Keratinocyte (primary cell): Measurements from ENCODE around the gene IRF1. TPM values are rescaled to one million over a fixed set of nuclear protein-coding genes. Genes with fewer than 3 reads are reported as not detected.

Experiments used
- DNase-seq: peaks from one replicate; pipeline ENCODE4 v3.0.0-alpha.2; 2011; ENCODE audit warnings: low read depth, missing footprints, low spot score
- FAIRE-seq: peaks from 2 replicates; lab custom pipeline; 2011; peaks lifted over from hg19 to GRCh38; lab: Jason Lieb, UNC
- H2AFZ ChIP-seq: 2 replicates; pipeline ENCODE4 v1.6.0; 2012; ENCODE audit warnings: low read length, control low read depth, inconsistent platforms; ENCODE audit not compliant: control insufficient read depth
- H3K27ac ChIP-seq: 2 replicates; pipeline ENCODE4 v1.5.1; 2011; ENCODE audit warnings: low read length; ENCODE audit not compliant: control insufficient read depth, insufficient read depth
- H3K27me3 ChIP-seq: 3 replicates; pipeline ENCODE4 v1.6.0; 2011; ENCODE audit warnings: low read length; ENCODE audit not compliant: control insufficient read depth, insufficient read depth; ENCODE audit errors: extremely low read depth
- H3K36me3 ChIP-seq, 2 experiments: 2 replicates in 1 of 2; 3 replicates in 1 of 2; pipeline ENCODE4 v1.5.1; 2011; ENCODE audit warnings: low read length in 2 of 2, mild to moderate bottlenecking in 1 of 2; ENCODE audit not compliant: control insufficient read depth in 2 of 2, insufficient read depth in 2 of 2; ENCODE audit errors: extremely low read depth in 1 of 2
- H3K4me1 ChIP-seq: 3 replicates; pipeline ENCODE4 v1.5.1; 2011; ENCODE audit warnings: low read length; ENCODE audit not compliant: control insufficient read depth, insufficient read depth; ENCODE audit errors: extremely low read depth
- H3K4me2 ChIP-seq: 3 replicates; pipeline ENCODE4 v1.6.0; 2011; ENCODE audit warnings: low read depth, low read length; ENCODE audit not compliant: control insufficient read depth, insufficient read depth; ENCODE audit errors: extremely low read depth
- H3K4me3 ChIP-seq, 3 experiments: fragments of 200-600 bp in 1 of 3; sonication (generic) in 1 of 3; 2 replicates in 2 of 3; 3 replicates in 1 of 3; pipeline ENCODE4 v1.5.1; 2011 to 2016; ENCODE audit warnings: low read length in 3 of 3, mild to moderate bottlenecking in 3 of 3, control low read depth in 2 of 3, inconsistent platforms in 1 of 3, low read depth in 1 of 3, mixed read lengths in 1 of 3, mixed run types in 1 of 3, moderate library complexity in 1 of 3; ENCODE audit not compliant: control insufficient read depth in 2 of 3, insufficient read depth in 2 of 3; ENCODE audit errors: extremely low read depth in 1 of 3
- H3K79me2 ChIP-seq: 2 replicates; pipeline ENCODE4 v1.6.0; 2012; ENCODE audit warnings: low read length; ENCODE audit not compliant: control insufficient read depth, insufficient read depth
- H3K9ac ChIP-seq: 3 replicates; pipeline ENCODE4 v1.6.0; 2011; ENCODE audit warnings: low read length; ENCODE audit not compliant: control insufficient read depth, insufficient read depth; ENCODE audit errors: extremely low read depth
- H3K9me1 ChIP-seq: 3 replicates; pipeline ENCODE4 v1.6.0; 2011; ENCODE audit warnings: low read length; ENCODE audit not compliant: control insufficient read depth, insufficient read depth; ENCODE audit errors: extremely low read depth
- H3K9me3 ChIP-seq: 2 replicates; pipeline ENCODE4 v1.5.1; 2012; ENCODE audit warnings: low read depth, low read length; ENCODE audit not compliant: control insufficient read depth
- H4K20me1 ChIP-seq: 3 replicates; pipeline ENCODE4 v1.6.0; 2011; ENCODE audit warnings: low read length; ENCODE audit not compliant: control insufficient read depth, insufficient read depth; ENCODE audit errors: extremely low read depth
- EZH2 ChIP-seq: IDR thresholded peaks from one replicate; pipeline ENCODE4 v1.6.1; 2012; ENCODE audit warnings: inconsistent platforms, mild to moderate bottlenecking, low read length, moderate library complexity
- dilution Hi-C: fragments of 300-500 bp; cut with MboI; formaldehyde crosslinking; loops from one replicate; pipeline ENCODE4 v1.7.0; 2020; ENCODE audit warnings: low sequenced_read_pairs; ENCODE audit not compliant: extremely low pct_ligation_motif_present
- polyA plus RNA-seq, 5 experiments: library from polyadenylated mRNA; depleted of rRNA in 3 of 5; stranded (reverse) in 3 of 5; stranded (forward) in 1 of 5; unstranded in 1 of 5; fragments of >200 nt; gene quantifications; 1 replicate in 1 of 5; 2 replicates in 3 of 5; 3 replicates in 1 of 5; pipeline versions ENCODE4 v1.2.1 to v1.2.3, GENCODE V29; 2011 to 2012; ENCODE audit warnings: missing spikeins in 2 of 5, low read depth in 1 of 5, low replicate concordance in 1 of 5
- TF ChIP-seq, protein P1 (sequence below), 3 experiments: IDR thresholded peaks in 1 of 3; conservative IDR thresholded peaks in 1 of 3; optimal IDR thresholded peaks in 1 of 3; 2 replicates in 2 of 3; 3 replicates in 1 of 3; pipeline versions ENCODE3 to v1.5.1; 2011; ENCODE audit warnings: low read length in 3 of 3, mild to moderate bottlenecking in 3 of 3, moderate library complexity in 2 of 3, control low read depth in 1 of 3, inconsistent platforms in 1 of 3; ENCODE audit not compliant: insufficient read depth in 2 of 3; ENCODE audit errors: extremely low read depth in 1 of 3

The IRF1 gene
- polyA plus RNA-seq, 1 donor (not counting 4 experiments of a cell fraction or from before 2014, with no cell fraction given) = 6.2 TPM

DNA sequence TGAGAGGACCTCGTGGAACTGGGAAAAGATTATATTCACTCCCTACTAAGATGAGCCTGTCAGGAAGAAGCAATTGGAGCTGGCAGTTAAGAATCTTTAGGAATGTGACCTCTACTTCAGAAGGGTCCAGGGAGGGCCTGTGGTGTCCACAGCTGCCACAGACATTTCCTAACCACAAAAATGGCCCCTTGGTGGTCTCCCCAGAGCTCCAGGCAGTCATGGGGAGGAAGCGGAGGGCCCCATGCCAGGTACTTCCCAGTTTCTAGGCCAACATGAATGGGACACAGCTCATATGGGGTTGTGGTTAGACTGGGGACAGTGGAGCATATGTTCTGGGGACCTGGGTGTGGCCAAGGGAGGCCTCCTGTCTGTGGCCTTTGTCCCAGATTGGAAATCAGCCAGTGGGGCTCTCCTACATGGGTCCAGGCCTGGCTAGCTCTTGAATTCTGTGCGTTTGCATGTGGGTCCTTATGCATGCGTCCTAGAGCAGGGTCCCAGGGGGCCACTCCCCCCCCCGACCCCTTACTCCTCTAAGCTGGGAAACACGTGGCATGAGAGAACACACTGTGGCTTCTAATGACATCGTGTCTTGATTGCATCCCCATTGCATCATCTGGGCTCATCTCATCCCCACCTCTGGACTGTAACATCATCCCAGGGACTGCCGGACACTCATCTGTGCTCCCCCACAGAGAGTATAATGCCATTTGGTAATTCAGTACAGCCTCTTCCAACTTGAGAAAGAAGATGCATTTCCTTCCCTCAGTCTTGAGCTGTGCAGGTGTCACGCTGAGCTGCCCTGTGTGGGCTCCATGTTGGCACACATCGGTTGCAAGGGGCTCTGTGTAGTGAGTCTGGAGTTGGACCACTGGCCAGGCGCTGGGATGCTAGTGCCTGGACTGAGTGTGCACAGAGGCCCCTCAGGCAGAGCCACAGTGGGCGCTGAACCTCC is 31.3 kb downstream of the IRF1 start:
- FAIRE-seq = no peak
- DNase-seq = no peak

DNA sequence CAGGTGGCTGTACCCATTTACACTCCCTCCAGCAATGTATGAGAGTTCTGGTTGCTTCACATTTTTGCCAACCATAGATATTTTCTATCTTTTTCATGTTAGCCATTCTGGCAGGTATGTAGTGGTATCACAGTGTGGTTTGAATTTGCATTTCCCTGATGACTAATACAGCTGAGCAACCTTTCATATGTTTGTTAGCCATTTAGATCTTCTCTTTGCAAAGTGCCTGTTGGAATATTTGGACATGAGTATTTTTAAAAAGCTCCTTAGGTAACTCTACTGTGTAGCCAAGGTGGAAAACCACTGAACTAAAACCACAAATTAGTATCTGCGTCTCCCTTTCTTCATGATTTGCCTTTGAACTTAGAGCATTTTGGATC is 31.9 kb downstream of the IRF1 start:
- FAIRE-seq = peak; percentile 78
- peaks cover 40% of the 10 kb centered on the region for H3K4me1 ChIP-seq
- no peak overlapping the region for H3K4me3 ChIP-seq
- H3K27ac ChIP-seq = peak overlapping the region; percentile 65
- TF ChIP-seq, protein P1, sequence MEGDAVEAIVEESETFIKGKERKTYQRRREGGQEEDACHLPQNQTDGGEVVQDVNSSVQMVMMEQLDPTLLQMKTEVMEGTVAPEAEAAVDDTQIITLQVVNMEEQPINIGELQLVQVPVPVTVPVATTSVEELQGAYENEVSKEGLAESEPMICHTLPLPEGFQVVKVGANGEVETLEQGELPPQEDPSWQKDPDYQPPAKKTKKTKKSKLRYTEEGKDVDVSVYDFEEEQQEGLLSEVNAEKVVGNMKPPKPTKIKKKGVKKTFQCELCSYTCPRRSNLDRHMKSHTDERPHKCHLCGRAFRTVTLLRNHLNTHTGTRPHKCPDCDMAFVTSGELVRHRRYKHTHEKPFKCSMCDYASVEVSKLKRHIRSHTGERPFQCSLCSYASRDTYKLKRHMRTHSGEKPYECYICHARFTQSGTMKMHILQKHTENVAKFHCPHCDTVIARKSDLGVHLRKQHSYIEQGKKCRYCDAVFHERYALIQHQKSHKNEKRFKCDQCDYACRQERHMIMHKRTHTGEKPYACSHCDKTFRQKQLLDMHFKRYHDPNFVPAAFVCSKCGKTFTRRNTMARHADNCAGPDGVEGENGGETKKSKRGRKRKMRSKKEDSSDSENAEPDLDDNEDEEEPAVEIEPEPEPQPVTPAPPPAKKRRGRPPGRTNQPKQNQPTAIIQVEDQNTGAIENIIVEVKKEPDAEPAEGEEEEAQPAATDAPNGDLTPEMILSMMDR (optimal IDR thresholded peaks at IDR 0.05 in 1 of 3, IDR thresholded peaks at IDR 0.05 in 1 of 3, conservative IDR thresholded peaks at IDR 0.05 in 1 of 3; ENCODE audit: extremely low read depth in 1 of 3, insufficient read depth in 2 of 3, low read length in 3 of 3) = no peak
- no peak overlapping the region for H2AFZ ChIP-seq
- H3K4me2 ChIP-seq = peak overlapping the region; percentile 47
- H4K20me1 ChIP-seq = no peaks in the 10 kb centered on the region
- H3K79me2 ChIP-seq = no peaks in the 10 kb centered on the region
- DNase-seq = peak; percentile 50
- H3K27me3 ChIP-seq = no peaks in the 10 kb centered on the region
- dilution Hi-C loops = no loop called here
- no peaks in the 10 kb centered on the region for H3K9me1 ChIP-seq
- H3K36me3 ChIP-seq = no peaks in the 10 kb centered on the region
- H3K9ac ChIP-seq = no peak overlapping the region
- no peaks in the 10 kb centered on the region for H3K9me3 ChIP-seq

More for the DNA sequence above, 31.3 kb downstream of the IRF1 start:
- Histone ChIP-seq H3K79me2 (no peaks in the 10 kb centered on the region), H3K4me3 (no peak overlapping the region), H3K27me3 (no peaks in the 10 kb centered on the region), H4K20me1 (no peaks in the 10 kb centered on the region), H3K36me3 (no peaks in the 10 kb centered on the region), H3K9me1 (no peaks in the 10 kb centered on the region), H3K4me1 (peaks cover 47% of the 10 kb centered on the region), H3K9me3 (no peaks in the 10 kb centered on the region), H3K27ac (peak overlapping the region; percentile 65), H3K4me2 (peak overlapping the region; percentile 47), H2AFZ (no peak overlapping the region), H3K9ac (peak overlapping the region; percentile 16)
- TF ChIP-seq, protein P1 (optimal IDR thresholded peaks at IDR 0.05 in 1 of 3, IDR thresholded peaks at IDR 0.05 in 1 of 3, conservative IDR thresholded peaks at IDR 0.05 in 1 of 3; ENCODE audit: extremely low read depth in 1 of 3, insufficient read depth in 2 of 3, low read length in 3 of 3) = no peak
- TF ChIP-seq EZH2 = no peak
- dilution Hi-C loops = no loop called here
